ENCODE data around the gene ADCY7.

DNA sequence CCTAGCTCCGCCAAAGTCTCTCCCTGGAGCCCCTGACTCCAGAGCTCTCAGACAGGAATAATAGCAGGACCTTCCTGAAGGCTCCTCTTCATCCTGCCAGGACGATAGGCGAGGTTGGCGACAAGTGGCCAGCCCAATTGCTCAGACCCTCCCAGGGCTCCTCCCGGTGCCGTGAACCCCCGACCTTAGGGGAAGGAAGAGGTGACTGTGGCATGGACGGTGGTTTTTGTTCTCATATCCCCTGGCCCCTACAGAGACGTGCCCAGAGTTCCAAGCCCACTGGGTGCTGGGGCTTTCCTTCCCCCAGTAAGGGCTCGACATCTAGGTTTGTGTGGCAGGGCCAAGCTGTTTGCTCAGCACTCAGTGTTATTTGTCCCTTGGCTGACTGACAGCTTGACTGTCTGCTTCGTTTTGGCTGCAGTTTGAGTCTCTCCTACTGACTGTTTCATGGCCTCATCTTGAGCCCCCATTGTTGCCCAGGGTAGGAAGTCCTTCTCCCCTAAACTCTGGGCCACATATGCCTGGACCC is 4.6 kb upstream of the ADCY7 start:
- TF ChIP-seq, protein P1, sequence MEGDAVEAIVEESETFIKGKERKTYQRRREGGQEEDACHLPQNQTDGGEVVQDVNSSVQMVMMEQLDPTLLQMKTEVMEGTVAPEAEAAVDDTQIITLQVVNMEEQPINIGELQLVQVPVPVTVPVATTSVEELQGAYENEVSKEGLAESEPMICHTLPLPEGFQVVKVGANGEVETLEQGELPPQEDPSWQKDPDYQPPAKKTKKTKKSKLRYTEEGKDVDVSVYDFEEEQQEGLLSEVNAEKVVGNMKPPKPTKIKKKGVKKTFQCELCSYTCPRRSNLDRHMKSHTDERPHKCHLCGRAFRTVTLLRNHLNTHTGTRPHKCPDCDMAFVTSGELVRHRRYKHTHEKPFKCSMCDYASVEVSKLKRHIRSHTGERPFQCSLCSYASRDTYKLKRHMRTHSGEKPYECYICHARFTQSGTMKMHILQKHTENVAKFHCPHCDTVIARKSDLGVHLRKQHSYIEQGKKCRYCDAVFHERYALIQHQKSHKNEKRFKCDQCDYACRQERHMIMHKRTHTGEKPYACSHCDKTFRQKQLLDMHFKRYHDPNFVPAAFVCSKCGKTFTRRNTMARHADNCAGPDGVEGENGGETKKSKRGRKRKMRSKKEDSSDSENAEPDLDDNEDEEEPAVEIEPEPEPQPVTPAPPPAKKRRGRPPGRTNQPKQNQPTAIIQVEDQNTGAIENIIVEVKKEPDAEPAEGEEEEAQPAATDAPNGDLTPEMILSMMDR (IDR thresholded peaks at IDR 0.05) = no peak
- TF ChIP-seq POLR2A (IDR thresholded peaks at IDR 0.05) = no peak
